Glutamatergic neuron (in vitro differentiated cells): ENCODE data around the gene TOR1B. TPM values are rescaled to one million over a fixed set of nuclear protein-coding genes. Genes with fewer than 3 reads are reported as not detected.

Source experiments
- DNase-seq: peaks from one replicate; pipeline ENCODE4 v3.0.0; 2022
- H3K27ac Mint-ChIP-seq: one replicate; pipeline ENCODE4 v1.8.0; 2020; ENCODE audit warnings: mild to moderate bottlenecking, mixed read lengths, inconsistent platforms; ENCODE audit not compliant: unreplicated experiment
- H3K27me3 Mint-ChIP-seq: one replicate; pipeline ENCODE4 v1.8.0; 2020; ENCODE audit warnings: mild to moderate bottlenecking, moderate library complexity, mixed read lengths, inconsistent platforms; ENCODE audit not compliant: unreplicated experiment
- H3K36me3 Mint-ChIP-seq: one replicate; pipeline ENCODE4 v1.8.0; 2020; ENCODE audit warnings: mild to moderate bottlenecking, mixed read lengths, inconsistent platforms; ENCODE audit not compliant: unreplicated experiment
- H3K4me1 Mint-ChIP-seq: one replicate; pipeline ENCODE4 v1.8.0; 2020; ENCODE audit warnings: mild to moderate bottlenecking, low read depth, mixed read lengths, inconsistent platforms; ENCODE audit not compliant: unreplicated experiment
- H3K4me3 Mint-ChIP-seq: one replicate; pipeline ENCODE4 v1.8.0; 2020; ENCODE audit warnings: mild to moderate bottlenecking, mixed read lengths, inconsistent platforms; ENCODE audit not compliant: unreplicated experiment
- H3K9me3 Mint-ChIP-seq: one replicate; pipeline ENCODE4 v1.8.0; 2020; ENCODE audit warnings: mild to moderate bottlenecking, moderate library complexity, mixed read lengths, inconsistent platforms; ENCODE audit not compliant: unreplicated experiment
- CTCF ChIP-seq: fragments of 200-600 bp; sonication (generic); IDR thresholded peaks from one replicate; pipeline ENCODE4 v1.5.0; 2021; ENCODE audit not compliant: partially characterized antibody, unreplicated experiment
- total RNA-seq: library from RNA; stranded (reverse); fragmentation: NEBNext Ultra II Directional; extraction: Animal tissue kit (Norgen Biotek cat#: 25700); gene quantifications from one replicate; pipeline ENCODE4 v1.2.1, GENCODE V29; 2021; ENCODE audit not compliant: unreplicated experiment

TOR1B gene
- total RNA-seq, 1 donor from 2014 or later, result 33.5 TPM

DNA sequence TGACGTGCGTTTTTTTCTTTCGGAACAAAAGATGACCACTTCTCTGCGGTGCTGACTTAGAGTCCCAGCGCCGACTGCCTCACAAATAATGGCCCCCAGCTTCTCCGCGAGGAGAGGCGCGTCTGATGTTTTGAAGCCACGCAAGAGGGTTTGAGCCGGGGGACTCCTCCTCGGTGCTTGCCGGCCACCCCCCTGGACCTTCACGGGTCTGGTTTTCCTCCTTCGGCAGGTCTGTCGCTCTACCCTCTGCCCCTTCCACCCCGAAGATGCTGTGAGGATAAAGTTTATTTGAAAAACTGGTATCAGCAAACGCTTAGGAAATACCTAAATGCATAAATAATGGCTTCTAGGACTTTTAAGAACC, 32.9 kb downstream of the TOR1B start:
- H3K9me3 Mint-ChIP-seq, result peaks cover 2% of the 10 kb centered on the region
- H3K27ac Mint-ChIP-seq, result peak overlapping the region; percentile 86
- H3K36me3 Mint-ChIP-seq, result no peaks in the 10 kb centered on the region
- peaks cover 7% of the 10 kb centered on the region for H3K27me3 Mint-ChIP-seq
- H3K4me3 Mint-ChIP-seq, result peak overlapping the region; percentile 96
- DNase-seq, result no peak
- no peak for TF ChIP-seq CTCF
- H3K4me1 Mint-ChIP-seq, result peaks cover 25% of the 10 kb centered on the region

DNA sequence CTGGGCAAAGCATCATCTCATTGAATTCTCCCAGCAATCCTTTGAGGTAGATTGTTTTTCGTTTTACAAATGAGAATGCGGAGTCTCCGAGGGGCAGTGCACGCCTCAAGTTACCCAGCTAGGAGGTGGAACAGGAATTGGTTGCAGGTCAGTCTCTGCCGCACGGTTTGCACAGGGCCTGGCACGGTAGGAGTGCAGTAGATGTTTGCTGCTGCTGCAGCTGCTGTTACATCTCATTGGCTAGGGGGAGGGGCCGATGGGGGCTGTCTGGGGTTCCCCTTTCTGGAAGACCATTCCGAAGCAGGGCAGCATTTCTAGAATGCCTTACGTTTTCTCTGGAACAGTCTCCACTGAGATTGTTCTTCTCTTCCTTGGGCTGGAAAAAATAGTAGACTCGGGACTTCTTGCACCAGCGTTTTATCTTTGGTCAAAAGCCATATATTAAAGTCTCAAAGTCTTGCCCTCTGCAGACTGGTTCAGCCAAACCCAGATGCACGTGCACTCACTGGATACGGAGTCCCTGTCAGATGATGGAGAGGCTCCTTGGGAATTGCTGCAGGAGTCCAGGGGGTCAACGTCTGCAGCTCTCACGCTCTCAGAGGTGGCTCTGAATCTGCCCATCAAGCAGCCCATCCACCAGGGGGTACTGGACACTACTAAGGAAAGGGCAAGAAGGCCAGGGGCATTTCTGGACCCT, 33.5 kb downstream of the TOR1B start:
- TF ChIP-seq CTCF, result no peak
- peaks cover 7% of the 10 kb centered on the region for H3K27me3 Mint-ChIP-seq
- peaks cover 2% of the 10 kb centered on the region for H3K9me3 Mint-ChIP-seq
- no peak for DNase-seq
- peaks cover 30% of the 10 kb centered on the region for H3K4me1 Mint-ChIP-seq
- peak overlapping the region; percentile 86 for H3K27ac Mint-ChIP-seq
- H3K4me3 Mint-ChIP-seq, result peak overlapping the region; percentile 96
- no peaks in the 10 kb centered on the region for H3K36me3 Mint-ChIP-seq

DNA sequence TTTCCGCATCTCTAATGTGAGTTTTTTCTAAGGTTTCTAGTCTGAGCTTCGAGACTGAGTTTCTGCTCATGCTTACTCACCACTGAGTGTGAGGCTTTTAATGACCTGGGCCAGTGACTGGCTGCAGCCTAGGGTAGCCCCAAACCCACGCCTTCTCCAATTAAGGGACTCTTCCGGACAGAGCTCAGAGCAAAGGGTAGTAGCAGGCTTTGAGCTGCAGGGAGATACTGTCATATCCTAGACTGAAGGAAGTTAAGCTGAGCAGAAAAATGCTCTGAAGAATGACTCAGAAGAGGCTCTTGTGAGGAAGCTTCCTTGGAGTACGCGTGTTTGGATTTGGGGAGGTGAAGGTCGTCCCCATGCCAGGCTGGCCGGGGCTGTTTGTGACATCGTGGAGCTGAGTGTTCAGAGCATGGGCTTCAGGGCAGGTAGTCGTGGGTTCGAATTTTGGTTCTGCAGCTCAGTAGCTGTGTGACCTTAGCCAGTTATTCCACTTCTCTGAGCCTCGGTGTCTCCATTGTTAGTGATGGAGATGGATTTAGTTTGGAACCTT, 35.8 kb downstream of the TOR1B start:
- TF ChIP-seq CTCF, result no peak
- peak overlapping the region; percentile 14 for H3K27ac Mint-ChIP-seq
- peaks cover 30% of the 10 kb centered on the region for H3K4me1 Mint-ChIP-seq
- H3K36me3 Mint-ChIP-seq, result no peaks in the 10 kb centered on the region
- peaks cover 2% of the 10 kb centered on the region for H3K9me3 Mint-ChIP-seq
- peak overlapping the region; percentile 52 for H3K4me3 Mint-ChIP-seq
- no peak for DNase-seq
- H3K27me3 Mint-ChIP-seq, result peaks cover 7% of the 10 kb centered on the region

- peak overlapping the region; percentile 52 for H3K4me3 Mint-ChIP-seq
- peaks cover 7% of the 10 kb centered on the region for H3K27me3 Mint-ChIP-seq
- no peaks in the 10 kb centered on the region for H3K36me3 Mint-ChIP-seq
- H3K27ac Mint-ChIP-seq, result peak overlapping the region; percentile 14
- no peak for TF ChIP-seq CTCF
- no peak for DNase-seq
- peaks cover 28% of the 10 kb centered on the region for H3K4me1 Mint-ChIP-seq
- peaks cover 2% of the 10 kb centered on the region for H3K9me3 Mint-ChIP-seq
These were observed 36.5 kb downstream of the TOR1B start for GRCh38 chr9:129839324-129840023.

- H3K36me3 Mint-ChIP-seq, result no peaks in the 10 kb centered on the region
- DNase-seq, result no peak
- peaks cover under 1% of the 10 kb centered on the region for H3K9me3 Mint-ChIP-seq
- peaks cover 7% of the 10 kb centered on the region for H3K27me3 Mint-ChIP-seq
- no peak for TF ChIP-seq CTCF
- H3K4me1 Mint-ChIP-seq, result peaks cover 28% of the 10 kb centered on the region
- no peak overlapping the region for H3K27ac Mint-ChIP-seq
- H3K4me3 Mint-ChIP-seq, result no peak overlapping the region
These were observed 37.0 kb downstream of the TOR1B start for GRCh38 chr9:129840034-129840433.
